PC-3 (cell line): ENCODE data around the gene SLCO3A1.

Experiments used
- CTCF ChIP-seq: fragments of 300-600 bp; sonication (generic); conservative IDR thresholded peaks from 2 replicates; pipeline ENCODE4 v1.5.1; 2017; ENCODE audit warnings: antibody characterized with exemption, low read depth, mild to moderate bottlenecking, low read length
- EZH2phosphoT487 ChIP-seq: fragments of 300-600 bp; sonication (generic); IDR thresholded peaks from 2 replicates; pipeline ENCODE4 v1.6.1; 2018; ENCODE audit warnings: mild to moderate bottlenecking, antibody characterized with exemption, low read length, borderline replicate concordance

GRCh38 chr15:91965501-91966193, 112.1 kb downstream of the SLCO3A1 start:
- no peak for TF ChIP-seq CTCF
- no peak for TF ChIP-seq EZH2phosphoT487
